Suprapubic skin (tissue), 4 donors: ENCODE measurements around the gene ABCG4. TPM values are rescaled to one million over a fixed set of nuclear protein-coding genes. Genes with fewer than 3 reads are reported as not detected.

Experiments
- DNase-seq, 2 donors: peaks; one replicate each; pipeline ENCODE4 v3.0.0-alpha.2; 2019; ENCODE audit warnings: low spot score in 2 of 2
- H3K27ac ChIP-seq: fragments of 200-600 bp; sonication (generic); one replicate; pipeline ENCODE4 v1.5.1; 2019
- H3K27me3 ChIP-seq: fragments of 200-600 bp; sonication (generic); one replicate; pipeline ENCODE4 v1.5.1; 2019
- H3K36me3 ChIP-seq: fragments of 200-600 bp; sonication (generic); one replicate; pipeline ENCODE4 v1.5.1; 2019
- H3K4me1 ChIP-seq: fragments of 200-600 bp; sonication (generic); one replicate; pipeline ENCODE4 v1.5.1; 2019
- H3K4me3 ChIP-seq: fragments of 200-600 bp; sonication (generic); one replicate; pipeline ENCODE4 v1.5.1; 2019; ENCODE audit warnings: mild to moderate bottlenecking
- H3K9me3 ChIP-seq: fragments of 200-600 bp; sonication (generic); one replicate; pipeline ENCODE4 v1.5.1; 2019
- CTCF ChIP-seq, 2 donors: fragments of 200-600 bp in 1 of 2; fragments of 450-650 bp in 1 of 2; sonication (generic) in 1 of 2; IDR thresholded peaks; one replicate each; pipeline ENCODE4 v1.5.1; 2016 to 2019; ENCODE audit warnings: antibody characterized with exemption in 2 of 2, mild to moderate bottlenecking in 1 of 2, moderate library complexity in 1 of 2
- EP300 ChIP-seq: sonication (generic); formaldehyde crosslinking; IDR thresholded peaks from one replicate; pipeline ENCODE4 v1.6.1; 2017; ENCODE audit warnings: antibody characterized with exemption
- POLR2A ChIP-seq, 2 donors: fragments of 450-650 bp; IDR thresholded peaks; one replicate each; pipeline ENCODE4 v1.6.1; 2017; ENCODE audit warnings: antibody characterized with exemption in 2 of 2, mild to moderate bottlenecking in 2 of 2, moderate library complexity in 2 of 2
- POLR2AphosphoS5 ChIP-seq, 3 donors: sonication (generic); formaldehyde crosslinking; IDR thresholded peaks; one replicate each; pipeline ENCODE4 v1.6.1; 2017; ENCODE audit warnings: antibody characterized with exemption in 3 of 3
- WGBS: methylation state at CpG from one replicate; pipeline ENCODE4 v1.1.5; 2018; 5-methylcytosine and 5-hydroxymethylcytosine counted together
- total RNA-seq, 4 donors: library from RNA; depleted of rRNA; stranded (reverse); fragments of >200 nt; gene quantifications; one replicate each; pipeline ENCODE4 v1.1.0, GENCODE V29; 2016

Gene ABCG4
- total RNA-seq, 4 donors from 2014 or later: 0.26 to 1.6 (median 0.73) TPM

GRCh38 chr11:119156496-119156895, 7.6 kb downstream of the ABCG4 start:
- H3K9me3 ChIP-seq: no peaks in the 10 kb centered on the region
- H3K27me3 ChIP-seq: no peaks in the 10 kb centered on the region
- no peaks in the 10 kb centered on the region for H3K4me1 ChIP-seq
- no peaks in the 10 kb centered on the region for H3K36me3 ChIP-seq
- H3K4me3 ChIP-seq: no peak overlapping the region
- H3K27ac ChIP-seq: no peak overlapping the region
- WGBS: 91% methylated on average over 9 of the region's 10 CpGs
- DNase-seq: no peak
- TF ChIP-seq CTCF (IDR thresholded peaks at IDR 0.05): no peak
- no peak for TF ChIP-seq POLR2AphosphoS5 (IDR thresholded peaks at IDR 0.05)
- no peak for TF ChIP-seq POLR2A (IDR thresholded peaks at IDR 0.05)
- no peak for TF ChIP-seq EP300

- H3K4me1 ChIP-seq: no peaks in the 10 kb centered on the region
- WGBS: 57% methylated on average over 3 of the region's 3 CpGs
- H3K27ac ChIP-seq: no peak overlapping the region
- TF ChIP-seq CTCF (IDR thresholded peaks at IDR 0.05) (no peak), POLR2AphosphoS5 (IDR thresholded peaks at IDR 0.05) (no peak), POLR2A (IDR thresholded peaks at IDR 0.05) (no peak), EP300 (no peak)
- DNase-seq: no peak
- no peaks in the 10 kb centered on the region for H3K27me3 ChIP-seq
- H3K4me3 ChIP-seq: no peak overlapping the region
- H3K36me3 ChIP-seq: no peaks in the 10 kb centered on the region
- no peaks in the 10 kb centered on the region for H3K9me3 ChIP-seq
These were observed 8.2 kb downstream of the ABCG4 start for GRCh38 chr11:119157063-119157462.

- 92% methylated on average over 13 of the region's 13 CpGs for WGBS
- Histone ChIP-seq H3K36me3 (no peaks in the 10 kb centered on the region), H3K4me1 (no peaks in the 10 kb centered on the region), H3K9me3 (no peaks in the 10 kb centered on the region), H3K4me3 (no peak overlapping the region), H3K27ac (no peak overlapping the region), H3K27me3 (no peaks in the 10 kb centered on the region)
- TF ChIP-seq POLR2A (IDR thresholded peaks at IDR 0.05) (no peak), CTCF (IDR thresholded peaks at IDR 0.05) (no peak), EP300 (no peak), POLR2AphosphoS5 (IDR thresholded peaks at IDR 0.05) (no peak)
- no peak for DNase-seq
These were observed 9.6 kb downstream of the ABCG4 start for GRCh38 chr11:119158467-119158866.

- H3K4me1 ChIP-seq: no peaks in the 10 kb centered on the region
- H3K27ac ChIP-seq: no peak overlapping the region
- 100% methylated on average over 3 of the region's 9 CpGs for WGBS
- H3K36me3 ChIP-seq: no peaks in the 10 kb centered on the region
- no peak overlapping the region for H3K4me3 ChIP-seq
- no peaks in the 10 kb centered on the region for H3K27me3 ChIP-seq
- H3K9me3 ChIP-seq: no peaks in the 10 kb centered on the region
- TF ChIP-seq POLR2AphosphoS5 (IDR thresholded peaks at IDR 0.05) (no peak), CTCF (IDR thresholded peaks at IDR 0.05) (no peak), EP300 (no peak), POLR2A (IDR thresholded peaks at IDR 0.05) (no peak)
- DNase-seq: no peak
These were observed 11.3 kb downstream of the ABCG4 start for GRCh38 chr11:119160151-119160550.

- Histone ChIP-seq H3K27ac (no peak overlapping the region), H3K4me3 (no peak overlapping the region), H3K36me3 (no peaks in the 10 kb centered on the region), H3K4me1 (no peaks in the 10 kb centered on the region), H3K27me3 (no peaks in the 10 kb centered on the region), H3K9me3 (no peaks in the 10 kb centered on the region)
- no peak for DNase-seq
- 87% methylated on average over 7 of the region's 8 CpGs for WGBS
- TF ChIP-seq POLR2AphosphoS5 (IDR thresholded peaks at IDR 0.05) (no peak), CTCF (IDR thresholded peaks at IDR 0.05) (no peak), EP300 (no peak), POLR2A (IDR thresholded peaks at IDR 0.05) (no peak)
These were observed 13.0 kb downstream of the ABCG4 start for GRCh38 chr11:119161871-119162270.
